ENCODE measurements around the gene WDR4.
"Not testable (repeated sequence)": the region's sequence is repeated elsewhere in the genome, so short reads cannot be mapped to it uniquely, and the experiment has no call there.

DNA sequence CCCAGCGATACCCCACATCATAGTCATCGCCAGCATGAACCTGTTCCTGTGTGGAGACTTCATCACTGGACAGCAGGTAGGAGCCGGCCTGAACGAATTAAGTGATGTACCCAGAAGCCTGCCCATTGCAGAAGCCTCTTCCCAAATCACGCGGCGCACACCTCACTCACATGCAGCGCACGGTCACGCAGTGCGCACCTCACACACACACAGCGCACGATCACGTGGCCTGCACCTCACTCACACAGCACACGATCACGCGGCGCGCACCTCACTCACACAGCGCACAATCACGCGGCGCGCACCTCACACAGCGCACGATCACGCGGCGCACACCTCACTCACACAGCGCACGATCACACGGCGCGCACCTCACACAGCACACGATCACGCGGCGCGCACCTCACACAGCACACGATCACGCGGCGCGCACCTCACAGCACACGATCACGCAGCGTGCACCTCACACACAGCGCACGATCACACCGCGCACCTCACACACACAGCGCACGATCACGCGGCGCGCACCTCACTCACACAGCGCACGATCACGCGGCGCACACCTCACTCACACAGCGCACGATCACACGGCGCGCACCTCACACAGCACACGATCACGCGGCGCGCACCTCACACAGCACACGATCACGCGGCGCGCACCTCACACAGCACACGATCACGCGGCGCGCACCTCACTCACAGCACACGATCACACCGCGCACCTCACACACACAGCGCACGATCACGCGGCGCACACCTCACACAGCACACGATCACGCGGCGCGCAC lies 31.0 kb downstream of the WDR4 start:
- TF ChIP-seq, protein P1, sequence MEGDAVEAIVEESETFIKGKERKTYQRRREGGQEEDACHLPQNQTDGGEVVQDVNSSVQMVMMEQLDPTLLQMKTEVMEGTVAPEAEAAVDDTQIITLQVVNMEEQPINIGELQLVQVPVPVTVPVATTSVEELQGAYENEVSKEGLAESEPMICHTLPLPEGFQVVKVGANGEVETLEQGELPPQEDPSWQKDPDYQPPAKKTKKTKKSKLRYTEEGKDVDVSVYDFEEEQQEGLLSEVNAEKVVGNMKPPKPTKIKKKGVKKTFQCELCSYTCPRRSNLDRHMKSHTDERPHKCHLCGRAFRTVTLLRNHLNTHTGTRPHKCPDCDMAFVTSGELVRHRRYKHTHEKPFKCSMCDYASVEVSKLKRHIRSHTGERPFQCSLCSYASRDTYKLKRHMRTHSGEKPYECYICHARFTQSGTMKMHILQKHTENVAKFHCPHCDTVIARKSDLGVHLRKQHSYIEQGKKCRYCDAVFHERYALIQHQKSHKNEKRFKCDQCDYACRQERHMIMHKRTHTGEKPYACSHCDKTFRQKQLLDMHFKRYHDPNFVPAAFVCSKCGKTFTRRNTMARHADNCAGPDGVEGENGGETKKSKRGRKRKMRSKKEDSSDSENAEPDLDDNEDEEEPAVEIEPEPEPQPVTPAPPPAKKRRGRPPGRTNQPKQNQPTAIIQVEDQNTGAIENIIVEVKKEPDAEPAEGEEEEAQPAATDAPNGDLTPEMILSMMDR (IDR thresholded peaks at IDR 0.05; ENCODE audit: low read depth, low read length), result not testable (repeated sequence)
- not testable (repeated sequence) for TF ChIP-seq POLR2A (IDR thresholded peaks at IDR 0.05; ENCODE audit: extremely low read depth, insufficient read length); MYC (IDR thresholded peaks at IDR 0.05; ENCODE audit: low read depth, low read length)
- TF ChIP-seq, protein P2, sequence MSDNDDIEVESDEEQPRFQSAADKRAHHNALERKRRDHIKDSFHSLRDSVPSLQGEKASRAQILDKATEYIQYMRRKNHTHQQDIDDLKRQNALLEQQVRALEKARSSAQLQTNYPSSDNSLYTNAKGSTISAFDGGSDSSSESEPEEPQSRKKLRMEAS (IDR thresholded peaks at IDR 0.05; ENCODE audit: low read depth, low read length), result not testable (repeated sequence)
